Endothelial cell (in vitro differentiated cells): ENCODE results near the gene RAB40C. TPM values are rescaled to one million over a fixed set of nuclear protein-coding genes. Genes with fewer than 3 reads are reported as not detected.

Source experiments
- DNase-seq: peaks from one replicate; pipeline ENCODE4 v3.0.0; 2021; ENCODE audit warnings: low spot score
- H3K27ac Mint-ChIP-seq: one replicate; pipeline ENCODE4 v1.8.0; 2021; ENCODE audit warnings: mixed read lengths, inconsistent platforms; ENCODE audit not compliant: unreplicated experiment
- H3K27me3 Mint-ChIP-seq: one replicate; pipeline ENCODE4 v1.8.0; 2021; ENCODE audit warnings: mild to moderate bottlenecking, moderate library complexity, mixed read lengths, inconsistent platforms; ENCODE audit not compliant: unreplicated experiment
- H3K36me3 Mint-ChIP-seq: one replicate; pipeline ENCODE4 v1.8.0; 2021; ENCODE audit warnings: mild to moderate bottlenecking, low read depth, mixed read lengths, inconsistent platforms; ENCODE audit not compliant: unreplicated experiment
- H3K4me1 Mint-ChIP-seq: one replicate; pipeline ENCODE4 v1.8.0; 2021; ENCODE audit warnings: mild to moderate bottlenecking, mixed read lengths, inconsistent platforms; ENCODE audit not compliant: unreplicated experiment
- H3K4me3 Mint-ChIP-seq: one replicate; pipeline ENCODE4 v1.8.0; 2021; ENCODE audit warnings: mild to moderate bottlenecking, mixed read lengths, inconsistent platforms; ENCODE audit not compliant: unreplicated experiment
- H3K9me3 Mint-ChIP-seq: one replicate; pipeline ENCODE4 v1.8.0; 2021; ENCODE audit warnings: mixed read lengths, inconsistent platforms; ENCODE audit not compliant: unreplicated experiment
- CTCF ChIP-seq: fragments of 200-600 bp; sonication (generic); IDR thresholded peaks from one replicate; pipeline ENCODE4 v1.5.0; 2021; ENCODE audit warnings: antibody characterized with exemption; ENCODE audit not compliant: unreplicated experiment
- total RNA-seq: library from RNA; stranded (reverse); fragmentation: NEBNext Ultra II Directional; extraction: Animal tissue kit (Norgen Biotek cat#: 25700); gene quantifications from one replicate; pipeline ENCODE4 v1.2.1, GENCODE V29; 2021; ENCODE audit not compliant: unreplicated experiment

RAB40C gene
- total RNA-seq, 1 donor from 2014 or later: 18.5 TPM

- DNase-seq: no peak
- H3K4me3 Mint-ChIP-seq: no peak overlapping the region
Observed at GRCh38 chr16:591892-592517, 2.1 kb downstream of the RAB40C start.

DNA sequence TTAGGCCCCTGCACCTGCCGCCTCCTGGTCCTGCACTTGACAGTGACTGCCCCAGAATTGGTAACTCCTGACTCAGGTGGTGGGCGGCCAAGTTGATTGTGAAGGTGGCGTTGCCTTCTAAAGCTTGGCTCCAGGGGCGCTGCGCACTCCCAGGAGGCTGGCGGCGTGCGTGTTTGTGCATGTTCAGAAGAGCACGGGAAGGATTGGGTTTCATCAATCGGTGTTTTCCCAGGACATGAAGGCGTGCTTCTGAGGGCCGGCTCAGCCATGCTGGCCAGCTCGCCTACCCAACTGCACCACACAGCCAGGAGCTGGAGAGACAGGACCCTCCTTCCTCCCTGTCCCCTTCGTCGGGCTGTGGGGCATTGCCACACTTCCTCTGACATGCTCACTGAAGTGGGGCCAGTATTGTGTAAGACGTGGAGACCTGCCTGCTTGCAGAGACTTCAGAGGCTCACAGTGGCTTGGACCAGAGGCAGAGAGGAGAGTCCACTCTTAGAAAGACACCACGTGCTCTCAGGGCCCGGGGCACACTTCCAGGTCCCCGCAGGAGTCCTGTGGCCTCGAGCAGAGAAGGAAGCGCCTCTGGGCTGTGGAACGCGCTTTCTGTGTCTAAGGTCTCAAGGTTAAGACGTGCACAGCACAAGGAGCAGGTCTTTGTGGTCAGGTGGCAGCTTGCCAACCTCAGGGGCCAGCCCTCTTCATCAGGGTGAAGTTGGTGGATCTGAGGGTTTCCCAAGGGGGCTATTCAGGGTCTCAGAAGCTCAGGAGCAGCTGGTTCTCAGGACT, 2.8 kb downstream of the RAB40C start:
- H3K4me3 Mint-ChIP-seq: no peak overlapping the region
- H3K27ac Mint-ChIP-seq: no peak overlapping the region
- no peak for TF ChIP-seq CTCF
- peaks cover 15% of the 10 kb centered on the region for H3K4me1 Mint-ChIP-seq
- H3K36me3 Mint-ChIP-seq: peaks cover 24% of the 10 kb centered on the region
- peaks cover 22% of the 10 kb centered on the region for H3K27me3 Mint-ChIP-seq
- DNase-seq: no peak
- no peaks in the 10 kb centered on the region for H3K9me3 Mint-ChIP-seq

More at GRCh38 chr16:591892-592517, 2.1 kb downstream of the RAB40C start:
- Mint-ChIP-seq H3K27ac (no peak overlapping the region), H3K9me3 (no peaks in the 10 kb centered on the region), H3K4me1 (peaks cover 16% of the 10 kb centered on the region), H3K27me3 (peaks cover 22% of the 10 kb centered on the region), H3K36me3 (peaks cover 24% of the 10 kb centered on the region)
- no peak for TF ChIP-seq CTCF

DNA sequence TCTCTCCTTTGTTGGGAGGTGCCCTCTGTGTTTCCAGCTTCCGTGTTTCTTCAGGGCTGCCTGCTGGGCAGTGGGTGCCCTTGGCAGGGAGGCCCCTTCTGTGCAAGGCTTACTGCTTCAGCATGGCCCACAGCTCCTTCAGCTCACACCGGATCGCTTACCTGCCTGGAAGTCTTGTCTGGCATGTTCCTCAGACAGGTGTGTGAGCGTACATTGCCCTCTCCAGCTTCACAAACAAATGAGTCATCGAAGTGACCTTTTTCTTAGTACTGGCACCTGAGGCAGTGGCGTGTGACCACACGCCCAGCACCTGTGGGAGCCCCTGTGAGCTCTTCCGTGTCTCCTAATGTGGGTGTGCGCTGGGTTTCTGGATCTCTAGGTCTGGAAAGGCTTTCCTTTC, 3.5 kb downstream of the RAB40C start:
- TF ChIP-seq CTCF: no peak
- Mint-ChIP-seq H3K4me3 (peak overlapping the region; percentile 54), H3K4me1 (peaks cover 12% of the 10 kb centered on the region), H3K27ac (peak overlapping the region; percentile 52), H3K9me3 (no peaks in the 10 kb centered on the region), H3K36me3 (peaks cover 24% of the 10 kb centered on the region), H3K27me3 (peaks cover 20% of the 10 kb centered on the region)
- DNase-seq: no peak

DNA sequence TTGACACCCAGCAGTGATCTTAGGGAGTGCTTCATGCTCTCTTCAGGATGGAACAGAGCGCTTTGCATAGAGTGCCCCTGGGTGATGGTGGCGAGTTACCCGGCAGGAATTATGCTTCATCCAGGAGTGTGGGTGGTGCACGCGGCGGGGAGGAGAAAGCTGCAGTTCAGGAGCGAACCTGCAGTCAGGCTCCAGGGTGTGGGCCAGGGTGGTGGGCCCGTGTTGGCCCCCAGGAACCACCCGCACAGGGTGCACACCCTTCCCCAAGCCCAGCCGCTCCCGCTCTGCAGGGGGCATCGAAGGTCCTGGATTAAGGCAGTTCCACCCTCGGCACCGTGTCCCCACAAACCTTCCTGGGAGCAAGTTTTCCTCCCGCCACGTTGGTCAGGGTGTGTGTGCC, 3.9 kb downstream of the RAB40C start:
- peak overlapping the region; percentile 52 for H3K27ac Mint-ChIP-seq
- peaks cover 20% of the 10 kb centered on the region for H3K27me3 Mint-ChIP-seq
- no peak for DNase-seq
- peaks cover 24% of the 10 kb centered on the region for H3K36me3 Mint-ChIP-seq
- TF ChIP-seq CTCF: no peak
- peak overlapping the region; percentile 54 for H3K4me3 Mint-ChIP-seq
- H3K9me3 Mint-ChIP-seq: no peaks in the 10 kb centered on the region
- H3K4me1 Mint-ChIP-seq: peaks cover 8% of the 10 kb centered on the region

DNA sequence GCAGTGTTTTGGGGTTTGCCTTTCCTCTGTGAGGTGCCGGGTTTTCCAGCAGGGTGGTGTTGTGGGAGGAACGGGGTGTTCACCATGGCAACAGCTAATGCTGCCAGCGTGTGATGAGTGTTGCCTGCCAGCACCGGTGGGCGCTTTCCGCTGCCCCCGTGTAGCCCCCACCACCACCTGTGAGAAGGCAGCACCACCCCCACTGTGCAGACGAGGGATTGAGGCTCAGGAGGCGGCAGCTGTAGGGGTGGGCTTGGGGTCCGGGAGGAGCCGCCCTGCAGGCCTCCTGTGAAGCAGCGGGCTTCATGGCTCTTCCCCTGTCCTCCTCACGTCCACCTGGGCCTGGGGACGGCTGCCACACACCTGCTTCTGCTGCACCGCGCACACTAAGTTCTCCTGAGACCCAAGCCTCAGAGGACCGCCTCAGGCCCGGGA, 5.2 kb downstream of the RAB40C start:
- H3K36me3 Mint-ChIP-seq: peaks cover 24% of the 10 kb centered on the region
- peaks cover 17% of the 10 kb centered on the region for H3K27me3 Mint-ChIP-seq
- H3K9me3 Mint-ChIP-seq: no peaks in the 10 kb centered on the region
- no peak overlapping the region for H3K27ac Mint-ChIP-seq
- peaks cover 8% of the 10 kb centered on the region for H3K4me1 Mint-ChIP-seq
- DNase-seq: no peak
- no peak for TF ChIP-seq CTCF
- H3K4me3 Mint-ChIP-seq: no peak overlapping the region
